Measurements from ENCODE around the gene GNB5. TPM values are rescaled to one million over a fixed set of nuclear protein-coding genes. Genes with fewer than 3 reads are reported as not detected.

Gene GNB5
- total RNA-seq, 1 experiment from 2014 or later, result 58.7 TPM

DNA sequence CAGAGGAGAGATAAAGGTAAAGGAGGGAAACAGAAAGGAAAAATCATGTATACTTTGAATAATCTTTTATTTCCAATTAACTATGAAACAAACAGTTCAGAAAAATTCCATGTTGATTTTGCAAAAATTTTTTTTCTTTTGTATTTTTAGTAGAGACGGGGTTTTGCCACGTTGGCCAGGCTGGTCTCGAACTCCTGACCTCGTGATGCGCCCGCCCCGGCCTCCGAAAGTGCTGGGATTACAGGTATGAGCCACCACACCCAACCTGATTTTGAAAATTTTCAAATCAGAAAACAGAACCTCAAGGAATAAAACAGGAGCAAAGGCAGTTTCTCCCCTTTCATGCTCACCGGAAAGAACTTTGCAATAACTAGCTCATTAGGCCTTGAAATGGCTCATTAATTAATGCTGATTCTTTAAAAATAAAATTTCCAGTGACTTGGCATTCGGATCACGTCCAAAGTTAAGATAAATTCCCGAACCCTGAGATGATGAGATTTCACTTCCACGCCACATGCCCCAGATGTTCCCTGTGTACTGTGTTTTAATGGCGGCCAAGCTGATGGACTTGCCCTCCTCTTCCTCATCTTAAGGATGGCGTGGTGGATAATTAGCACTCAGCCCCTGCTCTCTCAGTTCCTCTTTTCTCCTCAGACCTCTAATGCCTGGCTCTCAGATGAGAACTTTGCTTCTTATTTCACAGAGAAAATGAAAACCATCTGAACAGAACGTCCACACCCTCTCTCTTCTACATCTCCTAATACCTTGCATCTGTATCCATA lies 89.5 kb downstream of the GNB5 start:
- BruUV-seq (replicated peaks), result no TSS peak
- H3K36me3 ChIP-seq (ENCODE audit: control insufficient read depth, insufficient read depth, low read length), result no peaks in the 10 kb centered on the region
- ATAC-seq (no peak), DNase-seq (ENCODE audit: low read depth, low spot score) (no peak)
- CTCF ChIA-PET, result no interaction called here
- no peak overlapping the region for H3K4me3 ChIP-seq (ENCODE audit: low read depth in 2 of 2, low read length in 2 of 2)
- no peaks in the 10 kb centered on the region for H3K27me3 ChIP-seq (ENCODE audit: control insufficient read depth, insufficient read depth, low read length)
- peaks cover 34% of the 10 kb centered on the region for H3K4me1 ChIP-seq (ENCODE audit: control insufficient read depth, insufficient read depth, low read length)
- POLR2A ChIA-PET, result no interaction called here
- in situ Hi-C loops (cut with HindIII; ENCODE audit: low pct_unique_long_range_greater_than_20kb, low sequenced_read_pairs), result no loop called here
- H3K27ac ChIP-seq (ENCODE audit: low read length), result peak overlapping the region; percentile 60
- H3K9me3 ChIP-seq (ENCODE audit: control insufficient read depth, insufficient read depth, low read depth, low read length), result no peaks in the 10 kb centered on the region
- TF ChIP-seq, protein P1, sequence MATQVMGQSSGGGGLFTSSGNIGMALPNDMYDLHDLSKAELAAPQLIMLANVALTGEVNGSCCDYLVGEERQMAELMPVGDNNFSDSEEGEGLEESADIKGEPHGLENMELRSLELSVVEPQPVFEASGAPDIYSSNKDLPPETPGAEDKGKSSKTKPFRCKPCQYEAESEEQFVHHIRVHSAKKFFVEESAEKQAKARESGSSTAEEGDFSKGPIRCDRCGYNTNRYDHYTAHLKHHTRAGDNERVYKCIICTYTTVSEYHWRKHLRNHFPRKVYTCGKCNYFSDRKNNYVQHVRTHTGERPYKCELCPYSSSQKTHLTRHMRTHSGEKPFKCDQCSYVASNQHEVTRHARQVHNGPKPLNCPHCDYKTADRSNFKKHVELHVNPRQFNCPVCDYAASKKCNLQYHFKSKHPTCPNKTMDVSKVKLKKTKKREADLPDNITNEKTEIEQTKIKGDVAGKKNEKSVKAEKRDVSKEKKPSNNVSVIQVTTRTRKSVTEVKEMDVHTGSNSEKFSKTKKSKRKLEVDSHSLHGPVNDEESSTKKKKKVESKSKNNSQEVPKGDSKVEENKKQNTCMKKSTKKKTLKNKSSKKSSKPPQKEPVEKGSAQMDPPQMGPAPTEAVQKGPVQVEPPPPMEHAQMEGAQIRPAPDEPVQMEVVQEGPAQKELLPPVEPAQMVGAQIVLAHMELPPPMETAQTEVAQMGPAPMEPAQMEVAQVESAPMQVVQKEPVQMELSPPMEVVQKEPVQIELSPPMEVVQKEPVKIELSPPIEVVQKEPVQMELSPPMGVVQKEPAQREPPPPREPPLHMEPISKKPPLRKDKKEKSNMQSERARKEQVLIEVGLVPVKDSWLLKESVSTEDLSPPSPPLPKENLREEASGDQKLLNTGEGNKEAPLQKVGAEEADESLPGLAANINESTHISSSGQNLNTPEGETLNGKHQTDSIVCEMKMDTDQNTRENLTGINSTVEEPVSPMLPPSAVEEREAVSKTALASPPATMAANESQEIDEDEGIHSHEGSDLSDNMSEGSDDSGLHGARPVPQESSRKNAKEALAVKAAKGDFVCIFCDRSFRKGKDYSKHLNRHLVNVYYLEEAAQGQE (IDR thresholded peaks at IDR 0.05; ENCODE audit: insufficient read depth in 1 of 2, low read depth in 2 of 2, low read length in 1 of 2), result no peak
- TF ChIP-seq, protein P2, sequence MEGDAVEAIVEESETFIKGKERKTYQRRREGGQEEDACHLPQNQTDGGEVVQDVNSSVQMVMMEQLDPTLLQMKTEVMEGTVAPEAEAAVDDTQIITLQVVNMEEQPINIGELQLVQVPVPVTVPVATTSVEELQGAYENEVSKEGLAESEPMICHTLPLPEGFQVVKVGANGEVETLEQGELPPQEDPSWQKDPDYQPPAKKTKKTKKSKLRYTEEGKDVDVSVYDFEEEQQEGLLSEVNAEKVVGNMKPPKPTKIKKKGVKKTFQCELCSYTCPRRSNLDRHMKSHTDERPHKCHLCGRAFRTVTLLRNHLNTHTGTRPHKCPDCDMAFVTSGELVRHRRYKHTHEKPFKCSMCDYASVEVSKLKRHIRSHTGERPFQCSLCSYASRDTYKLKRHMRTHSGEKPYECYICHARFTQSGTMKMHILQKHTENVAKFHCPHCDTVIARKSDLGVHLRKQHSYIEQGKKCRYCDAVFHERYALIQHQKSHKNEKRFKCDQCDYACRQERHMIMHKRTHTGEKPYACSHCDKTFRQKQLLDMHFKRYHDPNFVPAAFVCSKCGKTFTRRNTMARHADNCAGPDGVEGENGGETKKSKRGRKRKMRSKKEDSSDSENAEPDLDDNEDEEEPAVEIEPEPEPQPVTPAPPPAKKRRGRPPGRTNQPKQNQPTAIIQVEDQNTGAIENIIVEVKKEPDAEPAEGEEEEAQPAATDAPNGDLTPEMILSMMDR (IDR thresholded peaks at IDR 0.05), result no peak
- TF ChIP-seq TCF7L2 (IDR thresholded peaks at IDR 0.05; ENCODE audit: low read depth, low read length), result no peak
- TF ChIP-seq SIN3A (IDR thresholded peaks at IDR 0.05; ENCODE audit: borderline replicate concordance, insufficient read depth, low read depth, low read length), result no peak
- no peak for TF ChIP-seq POLR2AphosphoS5 (IDR thresholded peaks at IDR 0.05; ENCODE audit: low read depth, low read length)
- intact Hi-C loops (cut with micrococcal nuclease; ENCODE audit: unreplicated experiment), result no loop called here

DNA sequence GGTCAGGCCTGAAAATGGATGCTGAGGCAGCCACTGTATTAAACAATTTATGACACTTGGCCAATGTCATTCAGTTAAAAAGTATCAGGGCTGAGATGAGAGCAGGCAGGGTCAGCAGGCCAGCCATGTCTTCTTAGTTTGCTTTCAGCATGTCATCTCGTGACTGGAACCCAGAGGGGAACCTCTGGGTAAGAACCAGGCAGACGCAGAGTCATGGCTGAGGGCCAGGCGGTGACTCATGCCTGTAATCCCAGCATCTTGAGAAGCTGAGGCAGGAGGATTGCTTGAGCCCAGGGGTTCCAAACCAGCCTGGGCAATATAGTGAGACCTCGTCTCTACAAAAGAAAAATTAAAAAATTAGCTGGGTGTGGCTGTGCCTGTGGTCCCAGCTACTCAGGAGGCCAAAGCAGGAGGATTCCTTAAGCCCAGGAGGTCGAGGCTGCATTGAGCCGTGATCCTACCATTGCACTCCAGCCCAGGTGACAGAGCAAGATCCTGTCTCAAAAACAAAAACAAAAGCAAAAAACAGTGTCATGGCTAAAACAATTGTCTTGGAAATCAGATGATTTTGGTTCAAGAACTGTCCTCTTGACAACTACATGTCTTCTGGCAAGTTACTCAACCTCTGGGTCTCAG lies 90.3 kb downstream of the GNB5 start:
- ChIA-PET POLR2A (no interaction called here), CTCF (no interaction called here)
- intact Hi-C loops (cut with micrococcal nuclease; ENCODE audit: unreplicated experiment), result no loop called here
- TF ChIP-seq, protein P2 (IDR thresholded peaks at IDR 0.05), result no peak
- no peak for TF ChIP-seq TCF7L2 (IDR thresholded peaks at IDR 0.05; ENCODE audit: low read depth, low read length)
- TF ChIP-seq, protein P1 (IDR thresholded peaks at IDR 0.05; ENCODE audit: insufficient read depth in 1 of 2, low read depth in 2 of 2, low read length in 1 of 2), result no peak
- no peak for TF ChIP-seq POLR2AphosphoS5 (IDR thresholded peaks at IDR 0.05; ENCODE audit: low read depth, low read length)
- no peak for TF ChIP-seq SIN3A (IDR thresholded peaks at IDR 0.05; ENCODE audit: borderline replicate concordance, insufficient read depth, low read depth, low read length)
- no peaks in the 10 kb centered on the region for H3K36me3 ChIP-seq (ENCODE audit: control insufficient read depth, insufficient read depth, low read length)
- no TSS peak for BruUV-seq (replicated peaks)
- no peaks in the 10 kb centered on the region for H3K9me3 ChIP-seq (ENCODE audit: control insufficient read depth, insufficient read depth, low read depth, low read length)
- DNase-seq (ENCODE audit: low read depth, low spot score) (peak; percentile 80), ATAC-seq (no peak)
- no peak overlapping the region for H3K4me3 ChIP-seq (ENCODE audit: low read depth in 2 of 2, low read length in 2 of 2)
- H3K27ac ChIP-seq (ENCODE audit: low read length), result peak overlapping the region; percentile 60; the same call in 1 of the 2 replicates
- H3K4me1 ChIP-seq (ENCODE audit: control insufficient read depth, insufficient read depth, low read length), result peaks cover 34% of the 10 kb centered on the region
- in situ Hi-C loops (cut with HindIII; ENCODE audit: low pct_unique_long_range_greater_than_20kb, low sequenced_read_pairs), result no loop called here
- H3K27me3 ChIP-seq (ENCODE audit: control insufficient read depth, insufficient read depth, low read length), result no peaks in the 10 kb centered on the region

Measured in Panc1 (cell line).